ENCODE results near the gene NDUFB2. TPM values are rescaled to one million over a fixed set of nuclear protein-coding genes. Genes with fewer than 3 reads are reported as not detected.

The NDUFB2 gene
- polyA plus RNA-seq, 1 donor from 2014 or later, result 745 TPM

DNA sequence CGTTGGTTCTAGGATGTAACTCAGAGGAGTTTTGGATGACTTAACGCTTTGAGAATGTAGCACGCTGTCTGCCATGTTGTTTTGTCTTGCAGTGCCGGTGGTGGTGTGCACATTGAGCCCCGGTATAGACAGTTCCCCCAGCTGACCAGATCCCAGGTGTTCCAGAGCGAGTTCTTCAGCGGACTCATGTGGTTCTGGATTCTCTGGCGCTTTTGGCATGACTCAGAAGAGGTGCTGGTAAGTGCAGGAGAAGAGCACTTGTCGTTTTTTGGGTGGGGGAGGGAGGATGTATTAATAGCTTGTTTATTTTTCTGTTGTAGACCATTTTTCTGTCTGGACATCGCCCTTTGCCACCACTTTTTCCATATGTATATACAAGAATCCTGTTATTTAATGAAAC lies 6.3 kb downstream of the NDUFB2 start:
- H3K9me3 ChIP-seq (ENCODE audit: low read length), result no peaks in the 10 kb centered on the region
- H2AFZ ChIP-seq (ENCODE audit: low read depth, low read length), result no peak overlapping the region
- no peaks in the 10 kb centered on the region for H3K9me2 ChIP-seq (ENCODE audit: insufficient read depth, low read length)
- no peak overlapping the region for H3K4me2 ChIP-seq (ENCODE audit: low read length)
- no peak overlapping the region for H3K9ac ChIP-seq (ENCODE audit: low read length)
- no peak overlapping the region for H3K4me3 ChIP-seq (ENCODE audit: low read length)
- no peaks in the 10 kb centered on the region for H3F3A ChIP-seq (ENCODE audit: insufficient read depth, low read length, poor library complexity, severe bottlenecking)
- H4K20me1 ChIP-seq (ENCODE audit: insufficient read depth), result no peaks in the 10 kb centered on the region
- H3K79me2 ChIP-seq (replicated peaks; ENCODE audit: insufficient read depth, low read length), result peaks cover 22% of the 10 kb centered on the region
- H3K36me3 ChIP-seq (ENCODE audit: insufficient read depth, low read length), result no peaks in the 10 kb centered on the region
- H3K27ac ChIP-seq (ENCODE audit: low read length), result no peak overlapping the region
- no peaks in the 10 kb centered on the region for H3K27me3 ChIP-seq (ENCODE audit: insufficient read depth, low read depth, low read length)
- no peak for TF ChIP-seq TAF1 (IDR thresholded peaks at IDR 0.05; ENCODE audit: low read depth)
- no peak for TF ChIP-seq EP300 (conservative IDR thresholded peaks at IDR 0.05; ENCODE audit: poor library complexity, severe bottlenecking)
- TF ChIP-seq EZH2 (IDR thresholded peaks at IDR 0.05; ENCODE audit: borderline replicate concordance, insufficient read depth, low read length, poor library complexity, severe bottlenecking), result no peak
- no peak for TF ChIP-seq MXI1 (conservative IDR thresholded peaks at IDR 0.05; ENCODE audit: poor library complexity, severe bottlenecking)
- TF ChIP-seq, protein P1, sequence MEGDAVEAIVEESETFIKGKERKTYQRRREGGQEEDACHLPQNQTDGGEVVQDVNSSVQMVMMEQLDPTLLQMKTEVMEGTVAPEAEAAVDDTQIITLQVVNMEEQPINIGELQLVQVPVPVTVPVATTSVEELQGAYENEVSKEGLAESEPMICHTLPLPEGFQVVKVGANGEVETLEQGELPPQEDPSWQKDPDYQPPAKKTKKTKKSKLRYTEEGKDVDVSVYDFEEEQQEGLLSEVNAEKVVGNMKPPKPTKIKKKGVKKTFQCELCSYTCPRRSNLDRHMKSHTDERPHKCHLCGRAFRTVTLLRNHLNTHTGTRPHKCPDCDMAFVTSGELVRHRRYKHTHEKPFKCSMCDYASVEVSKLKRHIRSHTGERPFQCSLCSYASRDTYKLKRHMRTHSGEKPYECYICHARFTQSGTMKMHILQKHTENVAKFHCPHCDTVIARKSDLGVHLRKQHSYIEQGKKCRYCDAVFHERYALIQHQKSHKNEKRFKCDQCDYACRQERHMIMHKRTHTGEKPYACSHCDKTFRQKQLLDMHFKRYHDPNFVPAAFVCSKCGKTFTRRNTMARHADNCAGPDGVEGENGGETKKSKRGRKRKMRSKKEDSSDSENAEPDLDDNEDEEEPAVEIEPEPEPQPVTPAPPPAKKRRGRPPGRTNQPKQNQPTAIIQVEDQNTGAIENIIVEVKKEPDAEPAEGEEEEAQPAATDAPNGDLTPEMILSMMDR (IDR thresholded peaks at IDR 0.05; ENCODE audit: poor library complexity, severe bottlenecking), result no peak
- TF ChIP-seq SMC3 (conservative IDR thresholded peaks at IDR 0.05; ENCODE audit: poor library complexity), result no peak
- no peak for TF ChIP-seq RAD21 (conservative IDR thresholded peaks at IDR 0.05)
- no peak for TF ChIP-seq POLR2AphosphoS5 (IDR thresholded peaks at IDR 0.05)
- TF ChIP-seq, protein P2, sequence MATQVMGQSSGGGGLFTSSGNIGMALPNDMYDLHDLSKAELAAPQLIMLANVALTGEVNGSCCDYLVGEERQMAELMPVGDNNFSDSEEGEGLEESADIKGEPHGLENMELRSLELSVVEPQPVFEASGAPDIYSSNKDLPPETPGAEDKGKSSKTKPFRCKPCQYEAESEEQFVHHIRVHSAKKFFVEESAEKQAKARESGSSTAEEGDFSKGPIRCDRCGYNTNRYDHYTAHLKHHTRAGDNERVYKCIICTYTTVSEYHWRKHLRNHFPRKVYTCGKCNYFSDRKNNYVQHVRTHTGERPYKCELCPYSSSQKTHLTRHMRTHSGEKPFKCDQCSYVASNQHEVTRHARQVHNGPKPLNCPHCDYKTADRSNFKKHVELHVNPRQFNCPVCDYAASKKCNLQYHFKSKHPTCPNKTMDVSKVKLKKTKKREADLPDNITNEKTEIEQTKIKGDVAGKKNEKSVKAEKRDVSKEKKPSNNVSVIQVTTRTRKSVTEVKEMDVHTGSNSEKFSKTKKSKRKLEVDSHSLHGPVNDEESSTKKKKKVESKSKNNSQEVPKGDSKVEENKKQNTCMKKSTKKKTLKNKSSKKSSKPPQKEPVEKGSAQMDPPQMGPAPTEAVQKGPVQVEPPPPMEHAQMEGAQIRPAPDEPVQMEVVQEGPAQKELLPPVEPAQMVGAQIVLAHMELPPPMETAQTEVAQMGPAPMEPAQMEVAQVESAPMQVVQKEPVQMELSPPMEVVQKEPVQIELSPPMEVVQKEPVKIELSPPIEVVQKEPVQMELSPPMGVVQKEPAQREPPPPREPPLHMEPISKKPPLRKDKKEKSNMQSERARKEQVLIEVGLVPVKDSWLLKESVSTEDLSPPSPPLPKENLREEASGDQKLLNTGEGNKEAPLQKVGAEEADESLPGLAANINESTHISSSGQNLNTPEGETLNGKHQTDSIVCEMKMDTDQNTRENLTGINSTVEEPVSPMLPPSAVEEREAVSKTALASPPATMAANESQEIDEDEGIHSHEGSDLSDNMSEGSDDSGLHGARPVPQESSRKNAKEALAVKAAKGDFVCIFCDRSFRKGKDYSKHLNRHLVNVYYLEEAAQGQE (IDR thresholded peaks at IDR 0.05; ENCODE audit: borderline replicate concordance), result no peak

DNA sequence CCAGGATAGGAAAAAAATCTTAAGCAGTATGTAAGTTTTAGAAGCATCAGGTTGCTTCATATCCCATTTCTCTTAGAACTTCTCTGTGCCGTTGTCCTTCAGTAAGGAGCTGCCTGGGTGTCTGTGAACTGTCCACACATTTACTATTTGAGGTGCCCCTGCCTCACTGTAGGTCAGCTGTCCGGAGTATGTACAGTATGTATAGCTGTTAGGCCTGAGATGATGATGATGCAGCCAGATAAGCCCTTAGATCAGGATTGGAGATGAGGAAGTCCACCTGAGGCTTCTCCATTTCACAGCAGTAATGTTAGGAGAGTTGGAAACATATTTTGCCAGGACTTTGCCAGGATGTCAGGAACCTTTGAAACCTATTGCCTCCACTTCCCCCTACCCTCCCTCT lies 7.7 kb downstream of the NDUFB2 start:
- no peak overlapping the region for H3K4me2 ChIP-seq (ENCODE audit: low read length)
- H3K9me2 ChIP-seq (ENCODE audit: insufficient read depth, low read length), result no peaks in the 10 kb centered on the region
- peaks cover 8% of the 10 kb centered on the region for H3K79me2 ChIP-seq (replicated peaks; ENCODE audit: insufficient read depth, low read length)
- H3K36me3 ChIP-seq (ENCODE audit: insufficient read depth, low read length), result no peaks in the 10 kb centered on the region
- no peak overlapping the region for H3K4me3 ChIP-seq (ENCODE audit: low read length)
- H3K9me3 ChIP-seq (ENCODE audit: low read length), result no peaks in the 10 kb centered on the region
- H3K9ac ChIP-seq (ENCODE audit: low read length), result no peak overlapping the region
- no peak overlapping the region for H2AFZ ChIP-seq (ENCODE audit: low read depth, low read length)
- H4K20me1 ChIP-seq (ENCODE audit: insufficient read depth), result no peaks in the 10 kb centered on the region
- no peaks in the 10 kb centered on the region for H3K27me3 ChIP-seq (ENCODE audit: insufficient read depth, low read depth, low read length)
- H3K27ac ChIP-seq (ENCODE audit: low read length), result no peak overlapping the region
- TF ChIP-seq TAF1 (IDR thresholded peaks at IDR 0.05; ENCODE audit: low read depth), result no peak
- no peak for TF ChIP-seq POLR2AphosphoS5 (IDR thresholded peaks at IDR 0.05)
- TF ChIP-seq EZH2 (IDR thresholded peaks at IDR 0.05; ENCODE audit: borderline replicate concordance, insufficient read depth, low read length, poor library complexity, severe bottlenecking), result no peak
- TF ChIP-seq, protein P2 (IDR thresholded peaks at IDR 0.05; ENCODE audit: borderline replicate concordance), result no peak
- H3F3A ChIP-seq (ENCODE audit: insufficient read depth, low read length, poor library complexity, severe bottlenecking), result no peaks in the 10 kb centered on the region

Data from neural cell (in vitro differentiated cells).